Measurements from ENCODE around the gene CCIN.
A peak's percentile ranks its signal among the peaks of the same experiment; 100 is the strongest.

The CCIN gene

GRCh38 chr9:36190388-36191289 is 21.5 kb downstream of the CCIN start, which contains the start of gene CLTA:
Gene CLTA (plus strand): TSS chr9:36190921. CDS start chr9:36191057, 136 bp downstream.
- peak; percentile 88 to 92 for DNase-seq (ENCODE audit: low read depth in 2 of 2)

- peak; percentile 19 to 32 for DNase-seq (ENCODE audit: low read depth in 2 of 2)
Observed at GRCh38 chr9:36191290-36191645, 22.1 kb downstream of the CCIN start.

GRCh38 chr9:36191686-36192085 is 22.5 kb downstream of the CCIN start:
- no peak for DNase-seq (ENCODE audit: low read depth in 2 of 2)

- DNase-seq (ENCODE audit: low read depth in 2 of 2): no peak
Observed at GRCh38 chr9:36192196-36192595, 23.0 kb downstream of the CCIN start.

- DNase-seq (ENCODE audit: low read depth in 2 of 2): no peak
Observed at GRCh38 chr9:36193023-36193422, 23.8 kb downstream of the CCIN start.

GRCh38 chr9:36194326-36195000 is 25.3 kb downstream of the CCIN start:
- no peak for DNase-seq (ENCODE audit: low read depth in 2 of 2)

- no peak for DNase-seq (ENCODE audit: low read depth in 2 of 2)
Observed at GRCh38 chr9:36204906-36205547, 35.8 kb downstream of the CCIN start.

- no peak for DNase-seq (ENCODE audit: low read depth in 2 of 2)
Observed at GRCh38 chr9:36207016-36207415, 37.8 kb downstream of the CCIN start.

- no peak for DNase-seq (ENCODE audit: low read depth in 2 of 2)
Observed at GRCh38 chr9:36207546-36208012, 38.4 kb downstream of the CCIN start.

- DNase-seq (ENCODE audit: low read depth in 2 of 2): no peak
Observed at GRCh38 chr9:36208521-36209253, 39.5 kb downstream of the CCIN start.

- DNase-seq (ENCODE audit: low read depth in 2 of 2): no peak
Observed at GRCh38 chr9:36210722-36211121, 41.5 kb downstream of the CCIN start.

GRCh38 chr9:36211510-36211909 is 42.3 kb downstream of the CCIN start:
- DNase-seq (ENCODE audit: low read depth in 2 of 2): no peak

- DNase-seq (ENCODE audit: low read depth in 2 of 2): no peak
Observed at GRCh38 chr9:36213387-36213786, 44.2 kb downstream of the CCIN start.

- no peak for DNase-seq (ENCODE audit: low read depth in 2 of 2)
Observed at GRCh38 chr9:36213989-36214388, 44.8 kb downstream of the CCIN start.

GRCh38 chr9:36214571-36214970 is 45.4 kb downstream of the CCIN start:
- no peak for DNase-seq (ENCODE audit: low read depth in 2 of 2)

GRCh38 chr9:36217256-36217968 is 48.2 kb downstream of the CCIN start:
- DNase-seq (ENCODE audit: low read depth in 2 of 2): no peak

- DNase-seq (ENCODE audit: low read depth in 2 of 2): no peak
Observed at GRCh38 chr9:36218011-36218410, 48.8 kb downstream of the CCIN start.

- no peak for DNase-seq (ENCODE audit: low read depth in 2 of 2)
Observed at GRCh38 chr9:36218411-36218901, 49.3 kb downstream of the CCIN start.
